Activated naive CD8-positive, alpha-beta T cell treated with anti-CD3 and anti-CD28 coated beads for 36 hours (primary cell): ENCODE measurements around the gene TRMT2B. TPM values are rescaled to one million over a fixed set of nuclear protein-coding genes. Genes with fewer than 3 reads are reported as not detected.
"Not testable (repeated sequence)": the region's sequence is repeated elsewhere in the genome, so short reads cannot be mapped to it uniquely, and the experiment has no call there.

Source experiments
- DNase-seq: peaks from one replicate; pipeline ENCODE4 v3.0.0; 2021
- H3K27ac Mint-ChIP-seq: one replicate; pipeline ENCODE4 v1.8.0; 2022; ENCODE audit warnings: mild to moderate bottlenecking, moderate library complexity, mixed read lengths
- H3K27me3 Mint-ChIP-seq: one replicate; pipeline ENCODE4 v1.8.0; 2022; ENCODE audit warnings: mild to moderate bottlenecking, mixed read lengths
- H3K36me3 Mint-ChIP-seq: one replicate; pipeline ENCODE4 v1.8.0; 2021; ENCODE audit warnings: mild to moderate bottlenecking, mixed read lengths
- H3K4me1 Mint-ChIP-seq: one replicate; pipeline ENCODE4 v1.8.0; 2021; ENCODE audit warnings: mixed read lengths
- H3K4me3 Mint-ChIP-seq: one replicate; pipeline ENCODE4 v1.8.0; 2022; ENCODE audit warnings: mild to moderate bottlenecking, moderate library complexity, mixed read lengths
- H3K9me3 Mint-ChIP-seq: one replicate; pipeline ENCODE4 v1.8.0; 2022; ENCODE audit warnings: mixed read lengths
- total RNA-seq, 2 experiments: library from RNA; stranded (reverse); gene quantifications; one replicate each; pipeline ENCODE4 v1.2.3, GENCODE V29; 2021

Gene TRMT2B
- total RNA-seq, 2 experiments from 2014 or later = 19.7 to 21.2 TPM

DNA sequence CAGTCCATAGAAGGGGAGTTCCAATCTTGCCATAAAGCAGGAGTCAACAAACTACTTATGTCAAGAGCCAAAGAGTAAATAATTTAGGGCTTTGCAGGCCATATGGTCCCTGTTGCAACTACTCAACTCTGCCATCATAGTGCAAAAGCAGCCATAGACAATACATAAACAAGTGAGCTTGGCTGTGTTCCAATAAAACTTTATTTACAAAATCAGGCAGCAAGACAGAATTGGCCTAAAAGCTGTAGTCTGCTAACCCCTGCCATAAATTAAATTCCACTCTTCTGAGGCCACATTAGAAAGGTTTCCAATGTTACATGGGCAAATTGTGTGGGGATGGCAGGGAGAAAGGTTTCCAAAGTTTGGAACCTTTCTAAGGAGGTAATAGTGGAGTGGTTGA lies 14.7 kb downstream of the TRMT2B start:
- peaks cover 10% of the 10 kb centered on the region for H3K36me3 Mint-ChIP-seq
- H3K4me1 Mint-ChIP-seq = peaks cover 1% of the 10 kb centered on the region
- no peak overlapping the region for H3K27ac Mint-ChIP-seq
- H3K4me3 Mint-ChIP-seq = no peak overlapping the region
- H3K27me3 Mint-ChIP-seq = no peaks in the 10 kb centered on the region
- no peak for DNase-seq
- H3K9me3 Mint-ChIP-seq = no peaks in the 10 kb centered on the region

DNA sequence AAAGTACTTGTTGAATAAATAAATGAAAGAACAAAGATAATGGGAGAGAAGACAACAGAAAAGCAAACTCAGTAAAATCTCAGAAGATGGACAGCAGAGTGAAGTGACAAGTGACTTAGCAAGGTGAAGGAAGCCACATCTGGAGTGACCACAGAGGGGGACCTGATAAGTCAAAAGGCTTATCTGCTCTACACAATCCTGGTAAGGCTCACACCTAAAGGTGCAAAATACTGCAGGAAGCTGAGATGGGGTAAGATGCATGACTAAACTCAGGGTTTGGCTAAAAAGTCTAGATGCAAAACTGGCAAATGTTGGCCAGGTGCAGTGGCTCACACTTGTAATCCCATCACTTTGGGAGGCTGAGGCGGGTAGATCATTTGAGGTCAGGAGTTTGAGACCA lies 22.2 kb downstream of the TRMT2B start:
- H3K9me3 Mint-ChIP-seq = no peaks in the 10 kb centered on the region
- no peaks in the 10 kb centered on the region for H3K27me3 Mint-ChIP-seq
- DNase-seq = no peak
- H3K36me3 Mint-ChIP-seq = peaks cover 24% of the 10 kb centered on the region
- no peak overlapping the region for H3K27ac Mint-ChIP-seq
- peaks cover 5% of the 10 kb centered on the region for H3K4me1 Mint-ChIP-seq
- no peak overlapping the region for H3K4me3 Mint-ChIP-seq

DNA sequence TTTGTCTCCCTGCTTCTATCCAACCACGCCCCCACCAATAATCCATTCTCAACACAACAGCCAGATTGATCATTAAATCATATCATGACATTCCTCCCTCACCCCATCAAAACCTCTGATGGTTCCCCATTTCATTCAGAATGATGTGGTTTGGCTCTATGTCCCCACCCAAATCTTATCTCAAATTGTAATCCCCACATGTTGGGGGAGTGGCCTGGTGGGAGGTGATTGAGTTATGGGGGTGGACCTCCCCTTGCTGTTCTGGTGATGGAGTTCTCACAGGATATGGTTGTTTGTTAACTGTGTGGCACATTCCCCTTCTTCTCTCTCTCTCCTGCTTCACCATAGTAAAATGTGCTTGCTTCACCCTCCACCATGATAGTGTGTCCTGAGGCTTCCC lies 23.3 kb downstream of the TRMT2B start:
- Mint-ChIP-seq H3K27ac (no peak overlapping the region), H3K4me1 (peaks cover 5% of the 10 kb centered on the region), H3K9me3 (no peaks in the 10 kb centered on the region), H3K4me3 (no peak overlapping the region), H3K27me3 (no peaks in the 10 kb centered on the region), H3K36me3 (peaks cover 24% of the 10 kb centered on the region)
- DNase-seq = no peak

DNA sequence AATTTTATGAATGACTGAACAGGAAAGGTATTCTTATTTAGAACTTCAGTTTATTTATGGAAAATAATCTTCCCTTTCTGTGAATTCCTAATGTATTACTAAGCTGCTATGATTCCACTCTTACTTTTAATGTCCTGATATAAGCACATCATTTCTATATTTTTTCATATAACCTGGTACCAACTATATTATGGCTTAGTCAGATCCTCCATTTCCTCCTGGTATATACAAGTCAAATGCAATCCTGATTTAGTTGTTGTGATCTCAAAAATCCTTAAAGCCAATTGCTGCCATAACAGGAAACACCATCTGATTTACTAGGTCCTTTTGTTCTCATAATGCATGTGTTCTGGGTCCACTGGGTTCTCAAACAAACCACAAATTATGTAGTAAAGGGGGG lies 26.8 kb downstream of the TRMT2B start:
- Mint-ChIP-seq H3K36me3 (peaks cover 24% of the 10 kb centered on the region), H3K4me3 (no peak overlapping the region), H3K9me3 (no peaks in the 10 kb centered on the region), H3K27ac (no peak overlapping the region), H3K27me3 (no peaks in the 10 kb centered on the region), H3K4me1 (peaks cover 5% of the 10 kb centered on the region)
- no peak for DNase-seq

DNA sequence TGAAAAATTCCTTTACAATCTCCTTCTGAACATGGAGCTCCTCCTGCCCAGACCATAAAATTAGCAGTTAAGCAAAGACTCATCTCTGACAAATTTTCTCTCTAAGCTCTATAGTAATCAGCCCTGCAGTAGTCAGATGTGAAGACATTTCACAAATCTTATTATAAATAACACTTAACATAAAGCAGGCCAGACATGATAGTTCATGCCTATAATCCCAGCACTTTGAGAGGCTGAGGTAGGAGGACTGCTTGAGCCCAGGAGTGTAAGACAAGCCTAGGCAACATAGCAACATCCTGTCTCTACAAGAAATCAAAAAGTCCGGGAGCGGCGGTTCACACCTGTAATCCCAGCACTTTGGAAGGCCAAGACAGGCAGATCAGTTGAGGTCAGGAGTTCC lies 29.9 kb downstream of the TRMT2B start:
- H3K4me1 Mint-ChIP-seq = peaks cover 4% of the 10 kb centered on the region
- DNase-seq = no peak
- H3K27me3 Mint-ChIP-seq = no peaks in the 10 kb centered on the region
- H3K36me3 Mint-ChIP-seq = peaks cover 12% of the 10 kb centered on the region
- no peaks in the 10 kb centered on the region for H3K9me3 Mint-ChIP-seq
- no peak overlapping the region for H3K27ac Mint-ChIP-seq
- no peak overlapping the region for H3K4me3 Mint-ChIP-seq

DNA sequence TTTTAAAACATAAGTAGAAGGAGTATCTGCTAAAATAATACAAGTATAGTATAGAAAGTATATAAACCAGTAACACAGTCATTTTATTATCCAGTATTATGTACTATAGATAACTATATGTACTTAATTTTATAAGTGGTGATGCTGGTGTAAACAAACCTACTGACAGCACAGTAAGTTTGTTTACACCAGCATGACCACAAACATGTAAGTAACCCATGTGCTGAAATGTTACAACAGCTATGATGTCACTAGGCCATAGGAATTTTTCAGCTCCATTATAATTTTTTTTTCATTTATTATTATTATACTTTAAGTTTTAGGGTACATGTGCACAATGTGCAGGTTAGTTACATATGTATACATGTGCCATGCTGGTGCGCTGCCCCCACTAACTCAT lies 39.9 kb downstream of the TRMT2B start:
- DNase-seq, H3K4me1 Mint-ChIP-seq, H3K27me3 Mint-ChIP-seq, H3K4me3 Mint-ChIP-seq, H3K9me3 Mint-ChIP-seq, H3K27ac Mint-ChIP-seq: not testable (repeated sequence)
- H3K36me3 Mint-ChIP-seq = peaks cover 16% of the 10 kb centered on the region

- H3K4me3 Mint-ChIP-seq = no peak overlapping the region
- H3K4me1 Mint-ChIP-seq = no peaks in the 10 kb centered on the region
- DNase-seq = no peak
- no peaks in the 10 kb centered on the region for H3K9me3 Mint-ChIP-seq
- peaks cover 21% of the 10 kb centered on the region for H3K36me3 Mint-ChIP-seq
- H3K27me3 Mint-ChIP-seq = no peaks in the 10 kb centered on the region
- no peak overlapping the region for H3K27ac Mint-ChIP-seq
Observed at GRCh38 chrX:101009090-101009489, 42.8 kb downstream of the TRMT2B start.

- Mint-ChIP-seq H3K4me1 (peaks cover 14% of the 10 kb centered on the region), H3K9me3 (no peaks in the 10 kb centered on the region), H3K4me3 (no peak overlapping the region), H3K36me3 (peaks cover 4% of the 10 kb centered on the region), H3K27me3 (no peaks in the 10 kb centered on the region), H3K27ac (no peak overlapping the region)
- no peak for DNase-seq
Observed at GRCh38 chrX:100999451-100999850, 52.5 kb downstream of the TRMT2B start.

GRCh38 chrX:100995469-100995868 lies 56.4 kb downstream of the TRMT2B start:
- peak overlapping the region; percentile 34 for H3K27ac Mint-ChIP-seq
- H3K4me3 Mint-ChIP-seq = no peak overlapping the region
- peaks cover 21% of the 10 kb centered on the region for H3K4me1 Mint-ChIP-seq
- H3K27me3 Mint-ChIP-seq = no peaks in the 10 kb centered on the region
- no peaks in the 10 kb centered on the region for H3K9me3 Mint-ChIP-seq
- DNase-seq = peak; percentile 12
- peaks cover 9% of the 10 kb centered on the region for H3K36me3 Mint-ChIP-seq

DNA sequence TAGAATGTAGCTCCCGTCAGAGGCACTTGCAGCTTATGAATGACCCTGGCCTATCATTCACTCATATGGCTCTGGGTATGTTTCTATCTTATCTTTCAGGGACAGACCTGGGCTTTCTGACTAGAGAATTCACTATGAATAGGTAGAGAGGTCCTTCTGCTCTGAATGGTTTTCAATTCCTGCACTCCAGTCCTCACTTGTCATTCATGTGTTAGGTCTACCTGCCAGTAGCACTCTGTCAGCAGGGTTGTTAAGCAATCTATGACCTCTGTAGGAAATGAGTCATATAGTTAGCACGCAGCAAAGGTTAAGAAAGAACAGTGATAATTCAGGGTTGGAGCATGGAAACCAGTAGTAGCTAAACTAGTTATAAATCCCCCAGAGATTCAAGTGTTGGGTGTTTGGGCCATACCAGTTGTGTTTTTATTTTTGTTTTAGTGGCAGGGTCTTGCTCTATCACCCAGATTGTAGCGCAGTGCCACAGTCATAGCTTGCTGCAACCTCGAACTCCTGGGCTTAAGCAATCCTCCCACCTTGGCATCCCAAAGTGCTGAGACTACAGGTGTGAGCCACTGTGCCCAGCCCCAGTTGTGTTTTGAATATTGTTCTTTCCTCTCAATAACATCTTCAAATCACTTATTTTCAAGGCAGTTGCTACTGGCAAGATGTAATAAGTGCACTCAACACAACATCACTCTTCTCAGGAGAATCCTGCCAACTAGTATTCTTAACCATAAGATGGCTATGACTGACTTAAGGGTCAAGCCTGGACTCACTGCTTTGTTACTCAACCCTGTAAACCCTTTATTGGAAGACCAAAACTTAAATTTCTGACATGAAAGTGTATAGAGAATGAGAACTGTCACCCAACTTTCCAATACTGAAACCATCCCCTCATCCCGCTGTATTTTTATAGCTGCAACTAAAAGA lies 57.3 kb downstream of the TRMT2B start:
- peak overlapping the region; percentile 54 for H3K27ac Mint-ChIP-seq
- H3K27me3 Mint-ChIP-seq = no peaks in the 10 kb centered on the region
- no peak for DNase-seq
- H3K36me3 Mint-ChIP-seq = peaks cover 10% of the 10 kb centered on the region
- H3K4me3 Mint-ChIP-seq = no peak overlapping the region
- no peaks in the 10 kb centered on the region for H3K9me3 Mint-ChIP-seq
- peaks cover 21% of the 10 kb centered on the region for H3K4me1 Mint-ChIP-seq

DNA sequence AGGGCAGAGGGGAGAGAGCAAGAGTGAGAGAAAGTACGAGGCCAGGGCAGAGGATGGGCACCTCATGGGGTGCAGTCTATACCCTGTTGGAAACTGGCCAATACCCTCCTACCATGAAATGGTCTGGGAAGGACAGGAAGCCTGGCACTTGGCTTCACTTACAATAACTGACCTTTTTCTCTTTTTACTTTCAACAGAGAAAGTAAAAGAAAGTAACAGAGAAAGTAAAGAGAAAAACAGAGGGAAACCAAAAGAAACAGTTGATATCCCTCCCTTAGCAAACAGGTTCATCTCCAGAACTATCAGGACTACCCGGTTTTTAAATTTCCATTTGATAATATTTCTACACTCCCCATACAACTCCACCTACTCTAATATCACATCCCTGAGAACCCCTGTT lies 61.8 kb downstream of the TRMT2B start:
- Mint-ChIP-seq H3K27ac (no peak overlapping the region), H3K9me3 (no peaks in the 10 kb centered on the region), H3K36me3 (peaks cover 9% of the 10 kb centered on the region), H3K4me1 (peaks cover 14% of the 10 kb centered on the region), H3K4me3 (no peak overlapping the region), H3K27me3 (no peaks in the 10 kb centered on the region)
- no peak for DNase-seq

- no peak overlapping the region for H3K27ac Mint-ChIP-seq
- peaks cover 5% of the 10 kb centered on the region for H3K36me3 Mint-ChIP-seq
- H3K9me3 Mint-ChIP-seq = no peaks in the 10 kb centered on the region
- DNase-seq = no peak
- H3K4me1 Mint-ChIP-seq = no peaks in the 10 kb centered on the region
- H3K27me3 Mint-ChIP-seq = no peaks in the 10 kb centered on the region
- H3K4me3 Mint-ChIP-seq = no peak overlapping the region
Observed at GRCh38 chrX:100984818-100985217, 67.1 kb downstream of the TRMT2B start.

DNA sequence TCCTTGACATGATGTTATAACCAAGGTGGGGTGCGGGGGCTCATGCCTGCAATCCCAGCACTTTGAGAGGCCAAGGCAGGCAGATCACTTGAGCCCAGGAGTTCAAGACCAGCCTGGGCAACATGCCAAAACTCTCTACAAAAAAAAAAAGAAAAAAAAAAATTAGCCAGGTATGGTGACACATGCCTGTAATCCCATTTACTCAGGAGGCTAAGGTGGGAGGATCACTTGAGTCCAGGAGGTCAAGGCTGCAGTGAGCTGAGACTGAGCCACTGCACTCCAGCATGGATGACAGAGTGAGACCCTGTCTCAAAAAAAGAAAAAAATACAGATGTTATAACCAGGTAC lies 70.4 kb downstream of the TRMT2B start:
- not testable (repeated sequence) for H3K27me3 Mint-ChIP-seq, DNase-seq, H3K4me3 Mint-ChIP-seq, H3K36me3 Mint-ChIP-seq, H3K27ac Mint-ChIP-seq, H3K9me3 Mint-ChIP-seq, H3K4me1 Mint-ChIP-seq

- H3K4me1 Mint-ChIP-seq = no peaks in the 10 kb centered on the region
- H3K27me3 Mint-ChIP-seq = no peaks in the 10 kb centered on the region
- no peak overlapping the region for H3K4me3 Mint-ChIP-seq
- DNase-seq = no peak
- no peak overlapping the region for H3K27ac Mint-ChIP-seq
- H3K9me3 Mint-ChIP-seq = no peaks in the 10 kb centered on the region
- H3K36me3 Mint-ChIP-seq = peaks cover 4% of the 10 kb centered on the region
Observed at GRCh38 chrX:100980608-100981497, 71.1 kb downstream of the TRMT2B start.

DNA sequence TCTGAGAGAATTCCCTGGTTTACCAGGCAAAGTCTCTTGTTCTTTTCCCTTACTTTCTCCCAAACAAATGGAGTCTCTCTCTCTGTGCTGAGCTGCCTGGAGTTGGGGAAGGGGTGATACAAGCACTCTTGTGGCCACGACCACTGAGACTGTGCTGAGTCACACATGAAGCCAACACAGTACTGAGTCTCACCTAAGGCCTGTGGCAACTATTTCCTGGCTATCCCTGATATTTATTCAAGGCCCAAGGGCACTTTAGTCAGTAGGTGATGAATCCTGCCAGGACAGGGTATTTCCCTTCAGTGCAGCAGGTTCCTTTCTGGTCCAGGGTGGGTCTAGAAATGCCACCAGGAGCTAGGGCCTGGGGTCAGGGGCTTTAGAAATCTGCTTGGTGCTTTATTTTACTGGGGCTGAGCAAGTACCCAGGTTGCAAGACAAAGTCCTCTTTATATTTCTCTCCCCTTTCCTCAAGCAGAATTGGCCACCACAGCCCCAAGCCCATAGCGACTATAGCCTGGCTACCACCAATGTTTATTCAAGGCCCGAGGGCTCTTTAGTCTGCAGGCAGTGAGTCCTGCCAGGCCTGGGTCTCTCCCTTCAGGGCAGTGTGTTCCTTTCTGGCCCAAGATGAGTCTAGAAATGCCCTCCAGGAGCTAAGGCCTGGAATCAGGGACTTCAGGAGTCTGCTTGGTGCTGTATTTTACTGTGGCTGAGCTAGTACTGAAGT lies 71.9 kb downstream of the TRMT2B start:
- Mint-ChIP-seq H3K4me1 (no peaks in the 10 kb centered on the region), H3K36me3 (peaks cover 4% of the 10 kb centered on the region), H3K4me3 (no peak overlapping the region), H3K9me3 (no peaks in the 10 kb centered on the region), H3K27me3 (no peaks in the 10 kb centered on the region), H3K27ac (no peak overlapping the region)
- DNase-seq = no peak
